NCI-H524 treated with DMSO at 0.1 percent for 48 hours (cell line): Measurements from ENCODE around the gene PYCR2.
"Not testable (repeated sequence)": the region's sequence is repeated elsewhere in the genome, so short reads cannot be mapped to it uniquely, and the experiment has no call there.

Source experiments
- DNase-seq: peaks from one replicate; lab custom pipeline; 2025; lab: John Stamatoyannopoulos, UW

Gene PYCR2

GRCh38 chr1:225942574-225942973 is 18.5 kb upstream of the PYCR2 start:
- no peak for DNase-seq

GRCh38 chr1:225941942-225942222 is 17.8 kb upstream of the PYCR2 start:
- DNase-seq, result no peak

GRCh38 chr1:225941187-225941941 is 17.3 kb upstream of the PYCR2 start, which contains the start of gene LEFTY2:
LEFTY2 (minus strand) TSS chr1:225941220; CDS start chr1:225941140, 80 bp downstream.
- DNase-seq, result no peak

- no peak for DNase-seq
These were observed 16.5 kb upstream of the PYCR2 start for GRCh38 chr1:225940385-225941151.

- not testable (repeated sequence) for DNase-seq
These were observed 15.9 kb upstream of the PYCR2 start for GRCh38 chr1:225939939-225940310.

- DNase-seq, result not testable (repeated sequence)
These were observed 15.3 kb upstream of the PYCR2 start for GRCh38 chr1:225939097-225939938.

- DNase-seq, result no peak
These were observed 13.3 kb upstream of the PYCR2 start for GRCh38 chr1:225937048-225937968.

DNA sequence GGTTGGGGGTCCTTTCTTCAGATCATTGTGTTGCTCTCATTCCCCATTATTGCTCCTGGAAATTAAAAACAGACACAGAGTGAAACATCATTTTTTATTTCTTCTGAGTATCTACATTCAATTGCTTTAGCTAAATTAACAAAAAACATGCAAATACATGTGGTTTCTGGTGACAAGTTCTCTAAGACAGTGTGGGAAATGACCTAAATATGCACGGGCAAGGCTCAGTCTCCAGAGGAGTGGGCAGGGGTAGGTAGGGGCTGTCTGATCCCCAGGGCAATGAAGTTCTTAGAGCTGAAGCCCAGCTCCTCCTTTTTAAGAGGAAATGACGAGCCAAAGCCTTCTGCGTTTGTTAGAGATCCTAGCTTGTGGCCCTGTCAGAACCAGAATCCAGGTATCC is 12.5 kb upstream of the PYCR2 start:
- no peak for DNase-seq

- DNase-seq, result not testable (repeated sequence)
These were observed 12.0 kb upstream of the PYCR2 start for GRCh38 chr1:225936086-225936485.

DNA sequence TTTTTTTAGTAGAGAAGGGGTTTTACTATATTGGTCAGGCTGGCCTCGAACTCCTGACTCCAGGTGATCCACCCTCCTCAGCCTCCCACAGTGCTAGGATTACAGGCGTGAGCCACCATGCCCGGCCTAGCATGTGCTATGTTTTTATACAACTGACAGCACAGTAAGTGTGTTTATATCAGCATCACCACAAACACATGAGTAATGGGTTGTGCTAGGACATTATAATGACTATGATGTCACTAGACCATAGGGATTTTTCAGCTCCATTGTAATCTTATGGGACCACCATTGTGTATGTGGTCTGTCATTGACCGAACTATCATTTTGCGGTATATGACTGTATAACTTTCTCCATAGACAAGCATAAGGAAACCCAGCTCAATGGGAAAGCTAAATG is 10.7 kb upstream of the PYCR2 start:
- no peak for DNase-seq

DNA sequence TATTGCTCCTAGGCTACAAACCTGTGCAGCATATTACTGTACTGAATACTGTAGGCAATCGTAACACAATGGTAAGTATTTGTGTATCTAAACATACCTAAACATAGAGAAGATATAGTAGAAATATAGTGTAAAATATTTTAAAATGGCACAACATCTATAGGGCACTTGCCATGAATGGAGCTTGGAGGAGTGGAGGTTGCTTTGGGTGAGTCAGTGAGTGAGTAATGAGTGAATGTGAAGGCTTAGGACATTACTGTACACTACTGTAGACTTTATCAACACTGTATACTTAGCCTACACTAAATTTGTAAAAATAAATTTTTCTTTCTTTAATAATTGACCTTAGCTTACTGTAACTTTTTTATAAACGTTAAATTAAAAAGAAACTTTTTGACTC is 9.0 kb upstream of the PYCR2 start:
- DNase-seq, result no peak

DNA sequence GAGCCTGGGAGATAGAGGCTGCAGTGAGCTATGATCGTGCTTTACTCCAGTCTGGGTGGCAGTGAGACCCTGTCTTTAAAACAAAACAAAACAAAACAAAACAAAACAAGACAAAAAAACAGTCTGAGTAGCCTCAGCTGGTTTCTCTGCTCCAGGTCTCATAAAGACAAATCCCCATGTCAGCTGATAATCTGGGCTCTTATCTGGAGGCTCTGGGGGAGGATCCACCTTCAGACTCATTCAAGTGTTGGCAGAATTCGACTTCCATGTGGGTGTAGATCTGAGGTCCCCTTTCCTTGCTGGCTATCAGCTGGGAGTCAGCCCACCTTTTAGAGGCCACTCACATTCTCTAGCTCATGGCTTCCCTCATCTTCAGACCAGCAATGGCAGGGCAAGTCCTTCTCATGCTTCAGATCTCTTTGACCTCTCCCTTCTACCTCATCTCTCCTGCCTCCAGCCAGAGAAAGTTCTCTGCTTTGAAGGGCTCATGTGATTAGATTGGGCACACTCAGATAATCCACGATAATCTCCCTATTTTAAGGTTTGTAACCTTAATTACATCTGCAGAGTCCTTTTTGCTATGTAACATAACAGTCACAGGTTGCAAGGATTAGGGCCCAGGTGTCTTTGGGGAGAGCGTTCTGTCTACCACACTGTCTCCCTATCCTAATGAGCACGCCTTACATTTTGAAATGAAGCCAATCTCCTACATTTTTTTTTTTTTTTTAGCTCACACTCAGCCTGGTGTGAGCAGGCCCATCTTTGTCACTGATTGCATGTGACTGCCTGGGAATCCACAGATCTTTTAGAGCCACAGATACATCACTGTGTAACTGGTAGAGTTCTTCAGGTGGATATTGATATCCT is 7.5 kb upstream of the PYCR2 start:
- DNase-seq, result no peak

GRCh38 chr1:225930566-225930965 is 6.5 kb upstream of the PYCR2 start:
- DNase-seq, result no peak

DNA sequence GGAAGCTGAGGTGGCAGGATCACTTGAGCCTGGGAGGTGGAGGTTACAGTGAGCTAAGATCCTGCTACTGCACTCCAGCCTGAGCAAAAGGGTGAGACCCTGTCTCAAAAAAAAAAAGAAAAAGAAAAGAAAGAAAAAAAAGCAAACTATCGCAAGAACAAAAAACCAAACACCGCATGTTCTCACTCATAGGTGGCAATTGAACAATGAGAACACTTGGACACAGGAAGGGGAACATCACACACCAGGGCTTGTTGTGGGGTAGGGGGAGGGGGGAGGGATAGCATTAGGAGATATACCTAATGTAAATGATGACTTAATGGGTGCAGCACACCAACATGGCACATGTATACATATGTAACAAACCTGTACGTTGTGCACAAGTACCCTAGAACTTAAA is 5.4 kb upstream of the PYCR2 start:
- DNase-seq, result not testable (repeated sequence)

GRCh38 chr1:225928186-225929175 is 4.4 kb upstream of the PYCR2 start:
- peak; percentile 14 for DNase-seq

DNA sequence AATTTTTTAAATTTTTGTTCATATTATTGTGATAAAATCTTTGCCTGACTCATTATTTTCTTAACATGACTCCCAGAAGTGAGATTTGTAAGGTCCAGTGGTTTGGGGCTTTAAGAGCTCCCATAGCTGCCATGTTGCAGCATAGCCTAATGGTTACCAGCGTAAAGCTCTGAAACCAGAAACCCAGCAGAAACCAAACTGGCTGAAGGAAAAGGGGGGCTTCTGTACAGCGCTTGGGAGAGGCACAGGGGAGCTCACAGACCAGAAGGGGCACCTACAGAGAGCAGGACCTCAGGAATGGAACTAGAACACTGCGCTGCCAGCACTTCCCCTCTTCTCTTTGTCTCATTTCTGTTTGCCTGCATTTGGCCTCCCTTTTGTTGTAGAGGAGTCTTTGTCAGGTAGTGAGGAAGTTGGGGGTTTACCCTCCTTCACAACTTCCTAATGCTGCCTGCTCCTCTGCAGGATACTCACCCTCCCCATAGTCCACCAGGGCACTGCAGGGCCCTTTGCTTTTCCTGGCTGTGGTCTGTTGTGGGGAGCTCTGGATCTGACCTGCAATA is 2.6 kb upstream of the PYCR2 start:
- DNase-seq, result no peak

DNA sequence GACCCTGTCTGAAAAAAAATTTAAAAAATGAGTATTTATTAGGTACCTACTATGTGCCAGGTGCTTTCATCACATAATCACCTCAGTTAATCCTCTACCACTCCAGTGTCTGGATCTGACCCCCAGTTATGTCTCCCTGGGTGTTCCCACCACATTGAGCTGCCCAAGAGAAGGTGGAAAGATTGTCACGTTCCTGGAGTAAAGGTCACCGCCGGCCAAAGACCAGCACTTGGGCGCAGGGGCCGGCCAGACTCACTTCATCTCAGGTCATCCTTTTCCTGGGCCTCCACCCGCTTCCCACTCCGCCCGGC is 714 bp downstream of the PYCR2 start:
- DNase-seq, result no peak

GRCh38 chr1:225921734-225922709 is 2.0 kb downstream of the PYCR2 start:
- no peak for DNase-seq
